HepG2 (cell line): ENCODE measurements around the gene CLPTM1. TPM values are rescaled to one million over a fixed set of nuclear protein-coding genes. Genes with fewer than 3 reads are reported as not detected.

Experiments
- AGO2 ChIP-seq: fragments of 200-400 bp; formaldehyde crosslinking; optimal IDR thresholded peaks from 2 replicates; pipeline ENCODE3; 2017; ENCODE audit warnings: mild to moderate bottlenecking, low read depth, low read length, moderate library complexity
- CENPT ChIP-seq: sonication (generic); formaldehyde crosslinking; IDR thresholded peaks from 2 replicates; pipeline ENCODE4 v1.8.0; 2022; ENCODE audit warnings: low read depth, mild to moderate bottlenecking, moderate library complexity, missing genetic modification reagents
- FOXK2 ChIP-seq: fragments of 450-650 bp; IDR thresholded peaks from 2 replicates; pipeline ENCODE4 v1.6.1; 2016
- HHEX ChIP-seq: IDR thresholded peaks from 2 replicates; pipeline ENCODE4 v1.6.1; 2016; ENCODE audit warnings: control low read depth
- KLF11 ChIP-seq: IDR thresholded peaks from 2 replicates; pipeline ENCODE4 v1.6.1; 2016; ENCODE audit warnings: missing compliant biosample characterization
- KMT2A ChIP-seq: sonication (generic); formaldehyde crosslinking; IDR thresholded peaks from 2 replicates; pipeline ENCODE4 v1.4.0; 2020; ENCODE audit warnings: missing genetic modification reagents
- MYNN ChIP-seq: sonication (generic); formaldehyde crosslinking; IDR thresholded peaks from 2 replicates; pipeline ENCODE4 v1.4.0; 2020; ENCODE audit warnings: mild to moderate bottlenecking, low read depth, missing genetic modification reagents
- NR3C1 ChIP-seq: sonication (generic); formaldehyde crosslinking; IDR thresholded peaks from 2 replicates; pipeline ENCODE4 v1.4.0; 2020; ENCODE audit warnings: missing genetic modification reagents
- SOX6 ChIP-seq, 2 experiments: fragments of 450-650 bp in 1 of 2; sonication (generic) in 1 of 2; formaldehyde crosslinking in 1 of 2; IDR thresholded peaks; 2 replicates each; pipeline versions ENCODE4 v1.4.0 to v1.6.1; 2017 to 2020; ENCODE audit warnings: antibody characterized with exemption in 1 of 2, mild to moderate bottlenecking in 1 of 2, missing genetic modification reagents in 1 of 2
- STAT5B ChIP-seq: sonication (generic); formaldehyde crosslinking; IDR thresholded peaks from 2 replicates; pipeline ENCODE4 v1.4.0; 2020; ENCODE audit warnings: missing genetic modification reagents
- TBX3 ChIP-seq: fragments of 450-650 bp; IDR thresholded peaks from 2 replicates; pipeline ENCODE4 v1.6.1; 2017; ENCODE audit warnings: antibody characterized with exemption, mild to moderate bottlenecking, inconsistent platforms, borderline replicate concordance
- TOE1 ChIP-seq: sonication (generic); formaldehyde crosslinking; IDR thresholded peaks from 2 replicates; pipeline ENCODE4 v1.4.0; 2020; ENCODE audit warnings: mild to moderate bottlenecking, missing genetic modification reagents
- ZNF496 ChIP-seq: sonication (generic); formaldehyde crosslinking; IDR thresholded peaks from 2 replicates; pipeline ENCODE4 v1.8.1; 2023; ENCODE audit warnings: mild to moderate bottlenecking, moderate library complexity, missing genetic modification reagents; ENCODE audit not compliant: insufficient replicate concordance
- ZNF720 ChIP-seq: sonication (generic); formaldehyde crosslinking; IDR thresholded peaks from 2 replicates; pipeline ENCODE4 v1.4.0; 2020; ENCODE audit warnings: missing genetic modification reagents
- ZSCAN30 ChIP-seq: sonication (generic); formaldehyde crosslinking; IDR thresholded peaks from 2 replicates; pipeline ENCODE4 v1.5.0; 2020; ENCODE audit warnings: mild to moderate bottlenecking, missing genetic modification reagents
- polyA plus RNA-seq, 8 experiments: library from polyadenylated mRNA; depleted of rRNA in 3 of 8; stranded (reverse) in 7 of 8; unstranded in 1 of 8; fragments of >200 nt; fragmentation: Illumina TruSeq in 4 of 8; extraction: Trizol in 4 of 8; gene quantifications; 2 replicates each; pipeline versions ENCODE4 v1.2.1 to v1.2.3, GENCODE V29; 2011 to 2016; ENCODE audit warnings: low read depth in 4 of 8, missing spikeins in 1 of 8, mixed read lengths in 1 of 8; ENCODE audit not compliant: insufficient read depth in 1 of 8
- total RNA-seq, 5 experiments: library from RNA; depleted of rRNA; stranded (reverse); fragments of >200 nt; fragmentation: Illumina TruSeq; extraction: Trizol; gene quantifications; 2 replicates each; pipeline ENCODE4 v1.2.3, GENCODE V29; 2016; ENCODE audit warnings: low read depth in 1 of 5
- TF ChIP-seq, protein P1 (sequence below): sonication (generic); formaldehyde crosslinking; IDR thresholded peaks from 2 replicates; pipeline ENCODE4 v1.5.0; 2020; ENCODE audit warnings: missing genetic modification reagents, mild to moderate bottlenecking, borderline replicate concordance
- TF ChIP-seq, protein P2 (sequence below): sonication (generic); formaldehyde crosslinking; IDR thresholded peaks from 2 replicates; pipeline ENCODE4 v1.4.0; 2020; ENCODE audit warnings: mild to moderate bottlenecking, missing genetic modification reagents
- TF ChIP-seq, protein P3 (sequence below): sonication (generic); formaldehyde crosslinking; IDR thresholded peaks from 2 replicates; pipeline ENCODE4 v1.4.0; 2020; ENCODE audit warnings: mild to moderate bottlenecking, missing genetic modification reagents
- TF ChIP-seq, protein P4 (sequence below): sonication (generic); formaldehyde crosslinking; IDR thresholded peaks from 2 replicates; pipeline ENCODE4 v1.4.0; 2020; ENCODE audit warnings: low read depth, mild to moderate bottlenecking, missing genetic modification reagents
- TF ChIP-seq, protein P5 (sequence below): sonication (generic); formaldehyde crosslinking; IDR thresholded peaks from 2 replicates; pipeline ENCODE4 v1.5.1; 2020; ENCODE audit warnings: missing genetic modification reagents, mild to moderate bottlenecking, borderline replicate concordance
- TF ChIP-seq, protein P6 (sequence below): sonication (generic); formaldehyde crosslinking; IDR thresholded peaks from 2 replicates; pipeline ENCODE4 v1.4.0; 2020; ENCODE audit warnings: missing genetic modification reagents; ENCODE audit errors: not compliant biosample characterization
- TF ChIP-seq, protein P7 (sequence below): sonication (generic); formaldehyde crosslinking; IDR thresholded peaks from 2 replicates; pipeline ENCODE4 v1.4.0; 2020; ENCODE audit warnings: missing genetic modification reagents

The CLPTM1 gene
- total and polyA plus RNA-seq, 2 of the 13 experiments (the other 11 are each of a cell fraction or from before 2014, with no cell fraction given) = 34.9 to 42.8 TPM

DNA sequence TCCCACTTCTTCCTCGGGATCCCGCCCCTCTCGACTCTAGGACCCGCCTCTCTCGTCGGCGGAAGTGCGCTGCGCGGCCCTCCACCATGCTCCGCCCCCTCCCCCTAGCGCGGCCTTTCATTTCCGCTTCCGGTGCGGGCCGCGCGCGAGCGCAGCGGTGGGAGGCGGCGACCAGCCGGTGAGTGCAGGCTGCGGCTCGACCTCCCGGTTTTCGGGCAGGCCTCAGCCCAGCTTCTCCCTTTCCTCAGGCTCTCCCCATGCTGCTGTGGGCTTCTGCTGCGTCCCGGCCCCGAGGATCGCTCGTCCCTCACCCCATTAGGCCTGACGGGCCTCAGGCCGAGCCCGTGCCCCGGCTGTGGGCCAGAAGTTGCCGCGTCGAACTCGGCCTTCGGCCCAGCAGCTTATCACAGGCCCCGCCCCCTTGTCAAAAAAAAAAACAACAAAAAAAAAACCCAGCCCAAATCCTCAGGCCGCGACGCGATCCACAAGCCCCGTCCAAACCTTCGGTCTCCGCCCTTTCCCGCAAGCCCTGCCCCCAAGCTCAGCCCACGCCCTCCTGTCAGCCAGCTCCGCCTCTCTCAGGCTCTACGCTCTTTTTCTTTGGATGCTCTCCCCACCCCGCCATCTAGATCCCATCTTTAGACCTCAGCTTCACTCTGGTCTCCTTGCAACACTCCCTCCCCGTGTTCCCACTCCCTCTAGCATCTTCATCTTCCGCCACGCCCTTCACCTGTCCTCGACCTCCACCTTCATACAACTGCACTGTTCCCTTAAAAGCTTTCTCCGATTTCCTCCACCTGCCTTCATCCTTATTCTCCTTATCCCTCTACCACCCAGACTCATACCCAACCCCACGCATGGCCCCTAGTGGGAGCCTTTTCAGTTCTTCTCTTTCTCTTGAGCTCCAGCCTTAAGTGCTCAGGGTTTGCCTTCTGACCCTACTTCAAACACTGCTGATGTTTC, 84.0 kb downstream of the CLPTM1 start, which contains the start of gene CLASRP (continued):
- TF ChIP-seq, protein P1, sequence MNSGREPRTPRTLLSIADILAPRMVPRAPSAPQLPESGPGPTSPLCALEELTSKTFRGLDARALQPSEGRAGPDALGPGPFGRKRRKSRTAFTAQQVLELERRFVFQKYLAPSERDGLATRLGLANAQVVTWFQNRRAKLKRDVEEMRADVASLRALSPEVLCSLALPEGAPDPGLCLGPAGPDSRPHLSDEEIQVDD = peak; percentile 86; the same call in 1 of the 2 replicates
- no peak for TF ChIP-seq TOE1
- peak; percentile 94 for TF ChIP-seq AGO2
- no peak for TF ChIP-seq HHEX (CRISPR knock-in tag)
- no peak for TF ChIP-seq STAT5B (CRISPR knock-in tag)
- TF ChIP-seq, protein P2, sequence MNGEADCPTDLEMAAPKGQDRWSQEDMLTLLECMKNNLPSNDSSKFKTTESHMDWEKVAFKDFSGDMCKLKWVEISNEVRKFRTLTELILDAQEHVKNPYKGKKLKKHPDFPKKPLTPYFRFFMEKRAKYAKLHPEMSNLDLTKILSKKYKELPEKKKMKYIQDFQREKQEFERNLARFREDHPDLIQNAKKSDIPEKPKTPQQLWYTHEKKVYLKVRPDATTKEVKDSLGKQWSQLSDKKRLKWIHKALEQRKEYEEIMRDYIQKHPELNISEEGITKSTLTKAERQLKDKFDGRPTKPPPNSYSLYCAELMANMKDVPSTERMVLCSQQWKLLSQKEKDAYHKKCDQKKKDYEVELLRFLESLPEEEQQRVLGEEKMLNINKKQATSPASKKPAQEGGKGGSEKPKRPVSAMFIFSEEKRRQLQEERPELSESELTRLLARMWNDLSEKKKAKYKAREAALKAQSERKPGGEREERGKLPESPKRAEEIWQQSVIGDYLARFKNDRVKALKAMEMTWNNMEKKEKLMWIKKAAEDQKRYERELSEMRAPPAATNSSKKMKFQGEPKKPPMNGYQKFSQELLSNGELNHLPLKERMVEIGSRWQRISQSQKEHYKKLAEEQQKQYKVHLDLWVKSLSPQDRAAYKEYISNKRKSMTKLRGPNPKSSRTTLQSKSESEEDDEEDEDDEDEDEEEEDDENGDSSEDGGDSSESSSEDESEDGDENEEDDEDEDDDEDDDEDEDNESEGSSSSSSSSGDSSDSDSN = peak; percentile 76
- TF ChIP-seq, protein P3, sequence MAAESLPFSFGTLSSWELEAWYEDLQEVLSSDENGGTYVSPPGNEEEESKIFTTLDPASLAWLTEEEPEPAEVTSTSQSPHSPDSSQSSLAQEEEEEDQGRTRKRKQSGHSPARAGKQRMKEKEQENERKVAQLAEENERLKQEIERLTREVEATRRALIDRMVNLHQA = no peak
- TF ChIP-seq MYNN (CRISPR knock-in tag) = no peak
- TF ChIP-seq, protein P4, sequence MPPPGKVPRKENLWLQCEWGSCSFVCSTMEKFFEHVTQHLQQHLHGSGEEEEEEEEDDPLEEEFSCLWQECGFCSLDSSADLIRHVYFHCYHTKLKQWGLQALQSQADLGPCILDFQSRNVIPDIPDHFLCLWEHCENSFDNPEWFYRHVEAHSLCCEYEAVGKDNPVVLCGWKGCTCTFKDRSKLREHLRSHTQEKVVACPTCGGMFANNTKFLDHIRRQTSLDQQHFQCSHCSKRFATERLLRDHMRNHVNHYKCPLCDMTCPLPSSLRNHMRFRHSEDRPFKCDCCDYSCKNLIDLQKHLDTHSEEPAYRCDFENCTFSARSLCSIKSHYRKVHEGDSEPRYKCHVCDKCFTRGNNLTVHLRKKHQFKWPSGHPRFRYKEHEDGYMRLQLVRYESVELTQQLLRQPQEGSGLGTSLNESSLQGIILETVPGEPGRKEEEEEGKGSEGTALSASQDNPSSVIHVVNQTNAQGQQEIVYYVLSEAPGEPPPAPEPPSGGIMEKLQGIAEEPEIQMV (CRISPR knock-in tag) = no peak
- TF ChIP-seq, protein P5, sequence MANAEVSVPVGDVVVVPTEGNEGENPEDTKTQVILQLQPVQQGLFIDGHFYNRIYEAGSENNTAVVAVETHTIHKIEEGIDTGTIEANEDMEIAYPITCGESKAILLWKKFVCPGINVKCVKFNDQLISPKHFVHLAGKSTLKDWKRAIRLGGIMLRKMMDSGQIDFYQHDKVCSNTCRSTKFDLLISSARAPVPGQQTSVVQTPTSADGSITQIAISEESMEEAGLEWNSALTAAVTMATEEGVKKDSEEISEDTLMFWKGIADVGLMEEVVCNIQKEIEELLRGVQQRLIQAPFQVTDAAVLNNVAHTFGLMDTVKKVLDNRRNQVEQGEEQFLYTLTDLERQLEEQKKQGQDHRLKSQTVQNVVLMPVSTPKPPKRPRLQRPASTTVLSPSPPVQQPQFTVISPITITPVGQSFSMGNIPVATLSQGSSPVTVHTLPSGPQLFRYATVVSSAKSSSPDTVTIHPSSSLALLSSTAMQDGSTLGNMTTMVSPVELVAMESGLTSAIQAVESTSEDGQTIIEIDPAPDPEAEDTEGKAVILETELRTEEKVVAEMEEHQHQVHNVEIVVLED (CRISPR knock-in tag) = peak; percentile 82
- TF ChIP-seq KLF11 (CRISPR knock-in tag) = no peak
- TF ChIP-seq ZSCAN30 (CRISPR knock-in tag) = no peak
- no peak for TF ChIP-seq ZNF720 (CRISPR knock-in tag)
- TF ChIP-seq, protein P6, sequence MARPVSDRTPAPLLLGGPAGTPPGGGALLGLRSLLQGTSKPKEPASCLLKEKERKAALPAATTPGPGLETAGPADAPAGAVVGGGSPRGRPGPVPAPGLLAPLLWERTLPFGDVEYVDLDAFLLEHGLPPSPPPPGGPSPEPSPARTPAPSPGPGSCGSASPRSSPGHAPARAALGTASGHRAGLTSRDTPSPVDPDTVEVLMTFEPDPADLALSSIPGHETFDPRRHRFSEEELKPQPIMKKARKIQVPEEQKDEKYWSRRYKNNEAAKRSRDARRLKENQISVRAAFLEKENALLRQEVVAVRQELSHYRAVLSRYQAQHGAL (CRISPR knock-in tag) = no peak
- TF ChIP-seq, protein P7, sequence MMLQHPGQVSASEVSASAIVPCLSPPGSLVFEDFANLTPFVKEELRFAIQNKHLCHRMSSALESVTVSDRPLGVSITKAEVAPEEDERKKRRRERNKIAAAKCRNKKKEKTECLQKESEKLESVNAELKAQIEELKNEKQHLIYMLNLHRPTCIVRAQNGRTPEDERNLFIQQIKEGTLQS = no peak
- TF ChIP-seq FOXK2 = no peak
- TF ChIP-seq SOX6 (IDR thresholded peaks at IDR 0.05) = no peak
- TF ChIP-seq SOX6 (CRISPR knock-in tag; IDR thresholded peaks at IDR 0.05) = peak; percentile 48
- TF ChIP-seq CENPT (CRISPR knock-in tag) = no peak
- TF ChIP-seq TBX3 = no peak
- TF ChIP-seq KMT2A (CRISPR knock-in tag) = peak; percentile 58; the same call in 1 of the 2 replicates
- TF ChIP-seq NR3C1 (CRISPR knock-in tag) = no peak
- TF ChIP-seq ZNF496 (CRISPR knock-in tag) = no peak
